Esophagus (tissue), 2 donors: ENCODE results near the gene SEMA3G. TPM values are rescaled to one million over a fixed set of nuclear protein-coding genes. Genes with fewer than 3 reads are reported as not detected.

Source experiments
- H3K27ac ChIP-seq, 2 donors: one replicate each; pipeline ENCODE4 v1.5.1; 2013; ENCODE audit warnings: low read depth in 2 of 2, mild to moderate bottlenecking in 2 of 2, inconsistent platforms in 1 of 2, low read length in 1 of 2, moderate library complexity in 1 of 2
- H3K27me3 ChIP-seq, 2 donors: one replicate each; pipeline ENCODE4 v1.6.1; 2013; ENCODE audit warnings: low read length in 2 of 2, control low read depth in 1 of 2, mild to moderate bottlenecking in 1 of 2; ENCODE audit not compliant: insufficient read depth in 2 of 2, control insufficient read depth in 1 of 2
- H3K36me3 ChIP-seq, 2 donors: one replicate each; pipeline ENCODE4 v1.6.1; 2013; ENCODE audit warnings: low read length in 1 of 2; ENCODE audit not compliant: control insufficient read depth in 2 of 2, insufficient read depth in 2 of 2
- H3K4me1 ChIP-seq, 2 donors: one replicate each; pipeline ENCODE4 v1.6.1; 2013; ENCODE audit warnings: low read length in 1 of 2; ENCODE audit not compliant: control insufficient read depth in 2 of 2, insufficient read depth in 2 of 2
- H3K4me3 ChIP-seq, 2 donors: one replicate each; pipeline ENCODE4 v1.5.1; 2013; ENCODE audit warnings: low read length in 2 of 2, mild to moderate bottlenecking in 2 of 2, low read depth in 1 of 2, moderate library complexity in 1 of 2
- H3K9me3 ChIP-seq, 2 donors: one replicate each; pipeline ENCODE4 v1.6.1; 2013; ENCODE audit warnings: mild to moderate bottlenecking in 2 of 2, low read depth in 1 of 2, low read length in 1 of 2, moderate library complexity in 1 of 2; ENCODE audit not compliant: control insufficient read depth in 2 of 2, insufficient read depth in 1 of 2
- WGBS, 2 donors: extraction: QIAGEN DNeasy Blood & Tissue Kit; methylation state at CpG; one replicate each; pipeline ENCODE4 v1.1.7; 2013; 5-methylcytosine and 5-hydroxymethylcytosine counted together
- polyA plus RNA-seq, 2 donors: library from polyadenylated mRNA; stranded (reverse); fragments of 200-250 nt; gene quantifications; one replicate each; pipeline ENCODE4 v1.2.3, GENCODE V29; 2013
- donor health status: healthy with polysubstance abuse.
- donor health status: Bipolar disorder and iron deficiency.

Gene SEMA3G
- polyA plus RNA-seq, 2 donors: 1.3 to 1.7 TPM

DNA sequence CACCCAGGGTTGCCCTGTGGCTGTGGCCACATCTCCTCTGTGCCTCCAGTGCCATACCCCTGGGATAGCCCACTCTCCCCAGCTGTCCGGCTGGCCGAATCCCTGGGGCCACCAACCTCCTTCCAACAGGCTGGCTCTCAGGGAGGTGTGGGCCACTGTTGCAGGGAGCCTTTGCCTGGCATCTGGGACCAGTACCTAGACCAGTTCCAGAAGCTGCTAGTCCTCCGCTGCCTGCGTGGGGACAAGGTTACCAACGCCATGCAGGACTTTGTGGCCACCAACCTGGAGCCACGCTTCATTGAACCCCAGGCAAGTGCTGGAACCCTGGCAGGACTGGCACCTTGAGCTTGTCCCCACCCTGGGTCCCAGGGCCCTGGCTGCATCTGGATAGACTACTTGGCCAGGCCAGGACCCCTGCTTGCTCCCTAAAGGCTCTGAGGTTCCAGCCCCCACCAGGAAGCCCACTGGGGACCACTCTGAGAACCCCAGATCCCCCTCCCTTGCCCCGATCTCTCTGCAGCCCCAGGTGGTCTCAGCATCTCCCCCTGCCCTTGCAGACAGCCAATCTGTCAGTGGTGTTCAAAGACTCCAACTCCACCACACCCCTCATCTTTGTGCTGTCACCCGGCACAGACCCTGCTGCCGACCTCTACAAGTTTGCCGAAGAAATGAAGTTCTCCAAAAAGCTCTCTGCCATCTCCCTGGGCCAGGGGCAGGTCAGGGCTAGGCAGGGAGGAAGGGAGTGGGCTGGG, 50.0 kb downstream of the SEMA3G start:
- H3K4me1 ChIP-seq: no peaks in the 10 kb centered on the region
- H3K36me3 ChIP-seq: peaks cover 4 to 16% of the 10 kb centered on the region in 2 donors
- no peak overlapping the region for H3K27ac ChIP-seq
- WGBS, 2 donors: 91% methylated on average over 10 of the region's 10 CpGs
- H3K27me3 ChIP-seq: no peaks in the 10 kb centered on the region
- no peak overlapping the region for H3K4me3 ChIP-seq
- H3K9me3 ChIP-seq: no peaks in the 10 kb centered on the region

DNA sequence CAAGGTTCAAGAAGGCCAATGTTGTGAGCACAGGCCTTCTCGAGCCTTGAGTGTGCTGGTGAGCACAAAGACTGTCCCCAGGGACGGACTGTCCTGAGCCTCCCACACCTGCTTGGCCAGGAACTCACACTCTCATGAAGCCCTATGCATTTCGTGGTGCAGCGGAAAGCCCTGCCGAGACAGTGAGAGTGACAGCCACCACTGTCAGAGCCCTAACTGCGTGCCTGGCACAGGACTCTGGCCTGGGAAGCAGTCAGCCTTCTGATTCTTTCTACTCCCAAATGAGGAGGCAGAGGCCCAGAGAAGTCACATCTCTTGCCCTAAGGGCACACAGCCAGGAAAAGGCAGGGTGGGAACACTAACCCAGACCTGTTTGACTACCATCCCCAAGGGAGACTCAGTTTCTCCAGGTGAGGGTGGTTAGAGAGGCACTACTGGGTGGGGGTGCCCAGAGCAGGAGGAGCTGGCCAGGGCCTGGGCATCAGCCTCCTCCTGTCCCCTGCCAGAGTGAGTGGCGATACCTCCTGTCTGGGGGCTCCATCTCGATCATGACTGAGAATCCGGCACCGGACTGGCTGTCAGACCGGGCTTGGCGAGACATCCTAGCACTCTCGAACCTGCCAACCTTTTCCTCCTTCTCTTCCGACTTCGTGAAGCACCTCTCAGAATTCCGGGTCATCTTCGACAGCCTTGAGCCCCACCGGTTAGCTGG, 50.8 kb downstream of the SEMA3G start:
- H3K4me1 ChIP-seq: no peaks in the 10 kb centered on the region
- H3K27me3 ChIP-seq: no peaks in the 10 kb centered on the region
- H3K9me3 ChIP-seq: no peaks in the 10 kb centered on the region
- 93% methylated on average over 16 to 18 of the region's 18 CpGs for WGBS, 2 donors
- no peak overlapping the region for H3K4me3 ChIP-seq
- H3K27ac ChIP-seq: no peak overlapping the region
- H3K36me3 ChIP-seq: peaks cover 4 to 16% of the 10 kb centered on the region in 2 donors

DNA sequence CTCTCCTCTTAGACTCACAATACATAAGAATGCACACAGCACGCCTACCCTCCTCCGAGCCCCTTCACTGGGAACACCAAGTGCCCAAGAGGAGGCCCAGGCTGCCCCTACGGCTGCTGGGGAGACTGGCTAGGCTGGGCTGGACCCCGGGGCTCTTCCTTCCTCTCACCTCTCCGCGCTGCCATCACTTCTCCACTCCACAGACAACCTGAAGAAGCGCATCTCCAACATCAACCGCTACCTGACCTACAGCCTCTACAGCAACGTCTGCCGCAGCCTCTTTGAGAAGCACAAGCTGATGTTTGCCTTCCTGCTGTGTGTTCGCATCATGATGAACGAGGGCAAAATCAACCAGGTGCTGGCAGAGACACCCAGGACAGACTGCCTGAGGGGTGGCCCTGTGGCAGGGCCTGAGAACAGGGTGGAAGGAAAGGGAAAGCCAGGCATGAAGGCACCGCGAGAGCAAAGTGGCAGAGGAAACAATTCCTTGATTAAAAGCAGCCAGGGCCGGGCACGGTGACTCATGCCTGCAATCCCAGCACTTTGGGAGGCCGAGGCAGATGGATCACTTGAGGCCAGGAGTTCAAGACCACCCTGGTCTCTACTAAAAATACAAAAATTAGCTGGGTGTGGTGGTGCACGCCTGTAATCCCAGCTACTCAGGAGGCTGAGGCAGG, 51.6 kb downstream of the SEMA3G start:
- peaks cover 4 to 16% of the 10 kb centered on the region in 2 donors for H3K36me3 ChIP-seq
- no peaks in the 10 kb centered on the region for H3K4me1 ChIP-seq
- H3K27ac ChIP-seq: no peak overlapping the region
- H3K9me3 ChIP-seq: no peaks in the 10 kb centered on the region
- no peaks in the 10 kb centered on the region for H3K27me3 ChIP-seq
- WGBS, 2 donors: 88 to 89% methylated on average over 18 of the region's 18 CpGs
- H3K4me3 ChIP-seq: no peak overlapping the region

DNA sequence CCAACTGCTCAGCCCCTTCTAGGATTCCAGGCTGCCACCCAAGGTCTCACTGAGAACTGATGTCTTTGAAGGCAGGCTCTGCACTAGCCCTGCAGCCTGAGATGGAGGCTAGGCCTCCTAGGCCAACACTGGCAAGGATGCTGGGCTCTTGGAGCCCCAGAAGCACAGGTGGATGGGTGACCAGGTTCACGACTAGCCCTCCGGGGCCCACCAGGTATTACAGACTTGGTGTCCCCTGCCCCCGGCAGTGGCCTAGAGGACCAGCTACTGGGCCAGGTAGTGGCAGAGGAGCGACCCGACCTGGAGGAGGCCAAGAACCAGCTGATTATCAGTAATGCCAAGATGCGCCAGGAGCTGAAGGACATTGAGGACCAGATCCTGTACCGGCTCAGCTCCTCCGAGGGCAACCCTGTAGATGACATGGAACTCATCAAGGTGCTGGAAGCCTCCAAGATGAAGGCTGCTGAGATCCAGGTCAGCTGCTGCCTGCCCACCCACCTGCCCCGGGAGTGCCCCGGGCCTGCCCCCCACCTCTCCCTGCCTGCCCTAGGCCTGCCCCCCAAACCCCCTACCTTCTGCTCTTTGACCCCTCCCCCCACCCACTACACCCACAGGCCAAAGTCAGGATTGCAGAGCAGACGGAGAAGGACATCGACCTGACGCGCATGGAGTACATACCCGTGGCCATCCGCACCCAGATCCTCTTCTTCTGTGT, 52.5 kb downstream of the SEMA3G start:
- WGBS, 2 donors: 95 to 97% methylated on average over 16 of the region's 16 CpGs
- no peaks in the 10 kb centered on the region for H3K27me3 ChIP-seq
- peaks cover 4 to 18% of the 10 kb centered on the region in 2 donors for H3K36me3 ChIP-seq

DNA sequence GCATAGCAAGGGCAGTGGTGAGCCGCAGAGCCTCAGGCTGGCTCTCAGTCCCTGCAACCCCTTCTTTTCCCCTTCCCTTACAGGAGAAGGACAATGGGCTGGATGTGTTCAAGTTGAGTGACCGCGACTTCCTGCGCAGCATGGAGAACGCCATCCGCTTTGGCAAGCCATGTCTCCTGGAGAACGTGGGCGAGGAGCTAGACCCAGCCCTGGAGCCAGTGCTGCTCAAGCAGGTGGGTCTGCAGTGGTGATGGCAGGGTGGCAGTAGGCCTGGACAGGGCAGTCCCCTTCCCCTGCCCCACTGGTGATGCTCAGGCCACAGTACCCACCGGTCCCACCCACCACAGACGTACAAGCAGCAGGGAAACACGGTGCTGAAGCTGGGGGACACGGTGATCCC, 53.8 kb downstream of the SEMA3G start:
- H3K27me3 ChIP-seq: no peaks in the 10 kb centered on the region
- H3K9me3 ChIP-seq: no peaks in the 10 kb centered on the region
- H3K36me3 ChIP-seq: peaks cover 4 to 18% of the 10 kb centered on the region in 2 donors
- WGBS, 2 donors: 95 to 97% methylated on average over 12 of the region's 12 CpGs
- H3K4me1 ChIP-seq: no peaks in the 10 kb centered on the region
- no peak overlapping the region for H3K4me3 ChIP-seq
- no peak overlapping the region for H3K27ac ChIP-seq

More for the DNA sequence above, 52.5 kb downstream of the SEMA3G start:
- H3K9me3 ChIP-seq: no peaks in the 10 kb centered on the region
- no peak overlapping the region for H3K27ac ChIP-seq
- no peak overlapping the region for H3K4me3 ChIP-seq
- H3K4me1 ChIP-seq: no peaks in the 10 kb centered on the region

DNA sequence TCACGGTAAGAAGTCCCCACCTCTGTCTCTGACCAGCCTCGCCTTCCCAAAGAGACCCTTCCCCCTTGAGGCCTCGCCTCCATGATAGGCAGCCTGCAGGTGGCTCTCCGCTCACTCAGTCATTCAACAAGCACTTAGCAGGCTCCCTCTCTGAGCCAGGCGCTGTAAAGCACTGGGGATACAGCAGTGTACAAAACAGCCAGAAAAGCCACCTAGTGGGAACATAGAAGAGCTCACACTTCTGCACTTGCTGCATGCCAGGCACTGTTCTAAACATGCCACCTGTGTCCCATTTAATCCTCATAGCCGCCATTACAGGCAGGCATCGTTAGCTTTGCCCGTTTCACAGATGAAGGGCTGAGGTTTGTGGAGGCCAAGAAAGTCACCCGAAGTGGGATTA, 56.0 kb downstream of the SEMA3G start:
- H3K27me3 ChIP-seq: no peaks in the 10 kb centered on the region
- no peaks in the 10 kb centered on the region for H3K9me3 ChIP-seq
- H3K36me3 ChIP-seq: peaks cover 4 to 21% of the 10 kb centered on the region in 2 donors
- H3K27ac ChIP-seq: no peak overlapping the region
- H3K4me3 ChIP-seq: no peak overlapping the region
- WGBS, 2 donors: 93 to 96% methylated on average over 9 of the region's 9 CpGs
- no peaks in the 10 kb centered on the region for H3K4me1 ChIP-seq

DNA sequence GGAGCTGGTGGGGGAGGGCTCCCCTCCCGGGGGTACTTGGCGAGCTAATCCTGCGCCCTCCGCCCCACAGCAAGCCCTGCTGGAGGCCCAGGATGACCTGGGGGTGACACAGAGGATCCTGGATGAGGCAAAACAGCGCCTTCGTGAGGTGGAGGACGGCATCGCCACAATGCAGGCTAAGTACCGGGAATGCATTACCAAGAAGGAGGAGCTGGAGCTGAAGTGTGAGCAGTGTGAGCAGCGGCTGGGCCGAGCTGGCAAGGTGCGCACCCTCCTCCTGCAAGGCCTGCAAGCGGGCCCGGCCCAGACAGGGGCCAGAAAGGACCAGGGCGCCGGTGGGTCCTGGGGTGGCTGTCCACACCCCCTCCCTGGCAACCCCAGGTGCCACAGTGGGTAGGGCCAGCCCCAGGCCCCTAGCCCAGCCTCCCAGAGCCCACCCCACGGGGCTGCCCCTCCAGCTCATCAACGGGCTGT, 56.5 kb downstream of the SEMA3G start:
- Histone ChIP-seq H3K4me1 (no peaks in the 10 kb centered on the region), H3K4me3 (no peak overlapping the region), H3K27ac (no peak overlapping the region), H3K36me3 (peaks cover 4 to 20% of the 10 kb centered on the region in 2 donors), H3K27me3 (no peaks in the 10 kb centered on the region), H3K9me3 (no peaks in the 10 kb centered on the region)
- 86 to 88% methylated on average over 18 of the region's 18 CpGs for WGBS, 2 donors

DNA sequence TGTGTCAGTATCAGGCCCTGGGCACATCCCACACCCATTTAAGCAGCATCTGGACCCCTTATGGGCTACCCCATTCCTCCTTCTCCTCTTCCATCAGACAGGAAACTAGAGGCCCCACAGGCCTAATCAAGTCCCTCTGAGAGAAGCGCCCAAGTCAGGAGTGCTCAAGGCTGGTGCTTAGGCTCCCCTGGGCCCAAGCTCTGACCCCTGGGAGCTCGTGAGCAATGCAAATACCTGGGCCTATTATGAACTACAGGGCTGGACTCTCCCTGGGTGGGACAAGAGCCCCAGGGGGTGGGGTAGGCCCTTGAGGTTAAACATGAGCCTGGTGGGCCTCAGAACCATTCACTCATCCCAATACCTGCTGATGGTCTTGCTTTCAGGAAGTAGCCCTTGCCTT, 57.4 kb downstream of the SEMA3G start:
- 90 to 95% methylated on average over 2 of the region's 2 CpGs for WGBS, 2 donors
- Histone ChIP-seq H3K27ac (no peak overlapping the region), H3K4me3 (no peak overlapping the region), H3K36me3 (peaks cover 0 to 14% of the 10 kb centered on the region in 2 donors), H3K9me3 (no peaks in the 10 kb centered on the region), H3K27me3 (no peaks in the 10 kb centered on the region), H3K4me1 (no peaks in the 10 kb centered on the region)

DNA sequence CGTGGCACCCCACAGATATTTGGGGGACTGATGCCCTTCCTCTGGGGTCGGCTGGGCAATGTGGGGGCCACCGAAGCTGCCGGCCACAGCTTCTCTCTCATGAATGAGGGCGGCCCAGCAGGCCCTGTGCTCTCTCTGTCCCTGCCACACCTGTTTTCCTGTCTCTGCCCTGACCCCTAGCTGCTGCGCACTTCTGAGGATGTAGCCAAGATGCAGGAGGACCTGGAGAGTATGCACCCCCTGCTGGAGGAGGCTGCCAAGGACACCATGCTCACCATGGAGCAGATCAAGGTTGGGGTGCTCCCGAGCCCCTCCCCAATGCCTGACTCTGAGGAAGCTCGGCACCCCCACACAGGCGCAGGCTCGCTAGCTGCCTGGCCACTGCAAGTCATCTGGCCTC, 59.7 kb downstream of the SEMA3G start:
- H3K4me3 ChIP-seq: no peak overlapping the region
- no peaks in the 10 kb centered on the region for H3K4me1 ChIP-seq
- no peak overlapping the region for H3K27ac ChIP-seq
- H3K9me3 ChIP-seq: no peaks in the 10 kb centered on the region
- H3K36me3 ChIP-seq: peaks cover 0 to 7% of the 10 kb centered on the region in 2 donors
- no peaks in the 10 kb centered on the region for H3K27me3 ChIP-seq
- WGBS, 2 donors: 70 to 74% methylated on average over 10 of the region's 10 CpGs
